GM21619 (cell line): Measurements from ENCODE around the gene TBC1D26.
"Not testable (repeated sequence)": the region's sequence is repeated elsewhere in the genome, so short reads cannot be mapped to it uniquely, and the experiment has no call there.

Source experiments
- ATAC-seq: cut with Tn5 transposase; IDR thresholded peaks from one replicate; pipeline ENCODE4 v1.9.1; 2021; ENCODE audit not compliant: unreplicated experiment

TBC1D26 gene

GRCh38 chr17:15742921-15743320 lies 10.8 kb downstream of the TBC1D26 start:
- ATAC-seq: no peak

DNA sequence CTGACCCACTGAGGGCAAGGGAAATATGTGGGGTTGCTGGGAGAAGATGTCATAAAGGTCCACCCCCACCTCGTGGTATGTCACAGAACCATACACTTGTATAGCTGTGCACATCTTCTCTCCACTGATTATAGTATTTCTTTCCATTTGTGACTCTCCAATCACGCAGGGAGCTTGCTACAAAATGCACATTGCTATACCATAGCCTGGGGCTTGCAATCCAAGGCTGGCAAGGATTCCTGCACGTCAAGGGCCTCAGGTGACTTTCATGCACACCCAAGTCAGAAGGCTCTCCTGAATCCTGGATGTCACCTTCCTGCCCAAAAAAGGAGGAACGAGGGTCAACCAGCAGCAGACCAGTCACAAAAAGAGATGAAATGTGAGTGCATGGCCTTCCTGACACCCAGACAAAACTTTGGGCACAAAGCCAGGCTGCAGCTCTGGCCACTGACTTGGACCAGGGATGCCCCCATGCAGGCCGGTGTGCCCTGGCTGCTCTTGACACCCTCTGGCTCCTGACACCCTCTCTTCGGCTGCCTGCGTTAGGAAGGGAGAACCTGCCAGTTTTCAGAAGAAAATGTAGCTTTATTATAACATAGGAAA lies 12.1 kb downstream of the TBC1D26 start:
- no peak for ATAC-seq

GRCh38 chr17:15744885-15745284 lies 12.8 kb downstream of the TBC1D26 start:
- ATAC-seq: no peak

DNA sequence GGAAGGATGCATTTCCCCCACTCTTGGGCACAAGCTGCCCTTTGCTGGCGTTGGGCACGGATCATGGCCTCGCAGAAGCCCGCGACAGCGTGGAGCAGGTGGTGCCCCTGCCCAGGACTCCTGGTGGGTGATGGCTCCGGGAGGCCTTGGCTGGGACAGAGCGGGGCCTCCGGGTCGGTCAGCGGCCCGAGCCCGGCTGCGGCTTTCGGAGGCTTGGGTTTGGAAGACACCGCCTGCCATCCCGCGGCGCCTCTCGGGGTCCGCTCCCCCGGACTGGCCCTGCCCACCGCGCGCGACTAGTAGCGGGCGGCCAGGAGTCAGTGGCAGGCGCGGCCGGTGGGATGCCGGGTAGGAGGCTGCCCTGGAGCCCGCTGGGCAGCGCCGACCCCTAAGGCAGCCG lies 17.3 kb downstream of the TBC1D26 start:
- ATAC-seq: not testable (repeated sequence)

DNA sequence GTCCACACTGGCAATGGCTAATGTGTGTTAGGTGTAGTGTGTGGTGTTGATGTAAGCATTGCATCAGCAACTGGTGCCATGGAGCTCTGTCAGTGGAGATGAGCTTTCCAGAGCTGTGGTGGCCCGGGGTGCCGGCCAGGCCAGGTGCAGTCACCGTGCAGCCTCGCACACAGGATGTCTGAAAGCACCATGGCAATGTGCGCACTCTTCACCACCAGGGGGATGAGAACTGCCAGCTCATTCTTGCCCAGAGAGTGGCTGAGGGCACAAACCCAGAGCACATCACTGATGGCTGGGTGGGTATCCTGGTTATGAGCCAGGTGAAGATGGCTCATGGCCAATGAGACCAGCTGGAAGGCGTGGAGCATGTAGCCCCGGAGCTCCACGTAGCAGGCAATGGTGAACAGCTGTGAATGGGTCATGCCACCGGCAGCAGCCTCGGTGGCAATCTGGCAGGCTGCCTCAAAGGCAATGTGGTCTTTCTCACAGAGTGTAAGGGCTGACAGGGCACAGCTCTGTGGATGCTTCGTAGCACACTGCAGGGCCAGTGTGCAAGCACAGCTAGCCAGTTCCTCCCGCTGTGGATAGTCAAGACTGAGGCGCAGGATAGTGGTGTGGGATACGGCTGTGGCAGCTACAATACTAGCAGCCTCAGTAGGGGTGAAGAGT lies 36.9 kb downstream of the TBC1D26 start:
- not testable (repeated sequence) for ATAC-seq

DNA sequence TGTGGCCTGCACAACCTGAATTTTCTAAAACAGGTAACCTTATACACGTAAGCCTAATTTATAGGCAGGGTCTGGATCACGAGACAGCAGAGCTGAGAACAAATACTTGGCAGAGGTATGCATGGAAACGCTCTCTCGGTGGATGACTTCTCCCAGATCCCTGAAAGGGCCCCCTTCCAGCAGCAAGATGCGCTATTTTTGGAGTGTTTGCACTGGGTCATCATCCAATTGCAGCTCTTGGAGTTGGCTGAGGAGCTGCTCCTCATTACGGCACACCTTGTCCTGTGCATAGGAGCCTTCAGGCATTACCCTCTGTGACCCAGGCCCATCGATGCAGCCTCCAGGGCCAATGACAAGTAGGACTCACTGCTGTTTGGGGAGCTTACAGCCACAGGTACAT lies 38.6 kb downstream of the TBC1D26 start:
- not testable (repeated sequence) for ATAC-seq

GRCh38 chr17:15776871-15777270 lies 44.8 kb downstream of the TBC1D26 start:
- no peak for ATAC-seq

DNA sequence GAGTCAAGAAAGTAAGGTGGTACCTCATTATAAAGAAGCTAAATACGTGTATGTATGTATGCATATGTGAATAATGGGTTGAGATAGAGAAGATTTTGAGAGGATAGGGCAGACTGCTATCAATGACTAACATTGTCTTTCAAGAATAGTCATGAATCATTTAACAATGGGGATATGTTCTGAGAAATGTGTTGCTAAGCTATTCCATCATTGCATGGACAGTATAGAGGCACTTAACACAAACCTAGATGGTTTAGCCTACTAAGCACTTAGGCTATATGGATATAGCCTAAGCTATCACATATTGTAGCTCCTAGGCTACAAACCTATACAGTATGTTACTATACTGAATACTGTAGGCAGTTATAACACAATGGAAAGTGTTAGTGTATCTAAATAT lies 45.2 kb downstream of the TBC1D26 start:
- ATAC-seq: no peak

- ATAC-seq: no peak
Observed at GRCh38 chr17:15777717-15778116, 45.6 kb downstream of the TBC1D26 start.

- no peak for ATAC-seq
Observed at GRCh38 chr17:15779119-15779518, 47.0 kb downstream of the TBC1D26 start.

- ATAC-seq: no peak
Observed at GRCh38 chr17:15780188-15780587, 48.1 kb downstream of the TBC1D26 start.

GRCh38 chr17:15782866-15783265 lies 50.8 kb downstream of the TBC1D26 start:
- no peak for ATAC-seq

DNA sequence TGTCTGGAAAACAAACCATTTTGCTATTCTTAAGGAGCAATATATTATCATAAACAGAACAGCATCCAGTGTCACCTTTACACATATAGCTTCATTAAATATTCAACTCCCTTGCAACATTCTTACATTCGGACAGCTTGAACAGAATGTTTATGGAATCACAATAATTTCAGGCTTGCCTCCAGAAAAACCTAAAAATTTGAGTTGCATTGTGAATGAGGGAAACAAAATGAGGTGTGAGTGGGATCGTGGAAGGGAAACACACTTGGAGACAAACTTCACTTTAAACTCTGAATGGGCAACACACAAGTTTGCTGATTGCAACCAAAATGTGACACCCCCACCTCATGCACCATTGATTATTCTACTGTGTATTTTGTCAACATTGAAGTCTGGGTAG lies 51.4 kb downstream of the TBC1D26 start:
- no peak for ATAC-seq

- ATAC-seq: not testable (repeated sequence)
Observed at GRCh38 chr17:15784351-15784750, 52.3 kb downstream of the TBC1D26 start.

- not testable (repeated sequence) for ATAC-seq
Observed at GRCh38 chr17:15787363-15788075, 55.4 kb downstream of the TBC1D26 start.

- not testable (repeated sequence) for ATAC-seq
Observed at GRCh38 chr17:15788365-15788764, 56.3 kb downstream of the TBC1D26 start.
